Choroid plexus epithelial cell (primary cell): ENCODE measurements around the gene CAPN7.

Experiments used
- DNase-seq: peaks from one replicate; pipeline ENCODE4 v3.0.0-alpha.2; 2010; ENCODE audit warnings: low read depth
- H3K4me3 ChIP-seq: 2 replicates; pipeline ENCODE4 v1.5.1; 2011; ENCODE audit warnings: low read depth, mild to moderate bottlenecking, control low read depth, low read length, moderate library complexity
- CTCF ChIP-seq: conservative IDR thresholded peaks from 2 replicates; pipeline ENCODE4 v1.5.1; 2011; ENCODE audit warnings: low read depth, mild to moderate bottlenecking, control low read depth, inconsistent platforms, low read length, moderate library complexity

Gene CAPN7

GRCh38 chr3:15294929-15295328 is 88.9 kb downstream of the CAPN7 start:
- TF ChIP-seq CTCF: no peak
- DNase-seq: no peak
- no peak overlapping the region for H3K4me3 ChIP-seq

- no peak for TF ChIP-seq CTCF
- DNase-seq: peak; percentile 76
Observed at GRCh38 chr3:15295506-15295905, 89.5 kb downstream of the CAPN7 start.

GRCh38 chr3:15297608-15298350 is 91.7 kb downstream of the CAPN7 start:
- TF ChIP-seq CTCF: no peak
- no peak overlapping the region for H3K4me3 ChIP-seq
- DNase-seq: no peak

More at GRCh38 chr3:15295506-15295905, 89.5 kb downstream of the CAPN7 start:
- no peak overlapping the region for H3K4me3 ChIP-seq

- no peak overlapping the region for H3K4me3 ChIP-seq
- no peak for DNase-seq
- TF ChIP-seq CTCF: no peak
Observed at GRCh38 chr3:15298504-15298903, 92.5 kb downstream of the CAPN7 start.

- no peak overlapping the region for H3K4me3 ChIP-seq
- TF ChIP-seq CTCF: no peak
- DNase-seq: no peak
Observed at GRCh38 chr3:15299036-15299435, 93.0 kb downstream of the CAPN7 start.

GRCh38 chr3:15300323-15301078 is 94.5 kb downstream of the CAPN7 start:
- no peak overlapping the region for H3K4me3 ChIP-seq
- DNase-seq: peak; percentile 35
- no peak for TF ChIP-seq CTCF
